H1 (cell line): ENCODE measurements around the gene GNG7. TPM values are rescaled to one million over a fixed set of nuclear protein-coding genes. Genes with fewer than 3 reads are reported as not detected.

ENCODE experiments used
- CTCF ChIA-PET: fragments of 300-600 bp; sonication (Branson Sonifier 250); formaldehyde crosslinking; loops from one replicate; lab custom pipeline; 2021; ENCODE audit not compliant: partially characterized antibody; lab: Charles Lee
- POLR2A ChIA-PET: fragments of 300-600 bp; sonication (Branson Sonifier 250); formaldehyde crosslinking; loops from one replicate; lab custom pipeline; 2021; ENCODE audit warnings: inconsistent platforms; ENCODE audit not compliant: partially characterized antibody; lab: Charles Lee
- DNase-seq, 2 experiments: peaks; one replicate each; pipeline versions ENCODE4 v3.0.0 to v3.0.0-alpha.2; 2010 to 2022; ENCODE audit warnings: low spot score in 2 of 2, low read depth in 1 of 2, mixed read lengths in 1 of 2
- FAIRE-seq: peaks from 2 replicates; lab custom pipeline; 2011; peaks lifted over from hg19 to GRCh38; lab: Jason Lieb, UNC
- H2AFZ ChIP-seq: 2 replicates; pipeline ENCODE4 v1.8.1; 2012; ENCODE audit warnings: low read length, inconsistent platforms
- H2AK5ac ChIP-seq: 2 replicates; pipeline ENCODE4 v1.6.1; 2013; ENCODE audit warnings: low read depth, low read length
- H2BK120ac ChIP-seq: replicated peaks from 2 replicates; pipeline ENCODE3; 2013; ENCODE audit warnings: low read depth, low read length, inconsistent platforms
- H2BK12ac ChIP-seq: 2 replicates; pipeline ENCODE4 v1.6.1; 2013; ENCODE audit warnings: low read depth, low read length
- H2BK15ac ChIP-seq: 2 replicates; pipeline ENCODE4 v1.6.1; 2013; ENCODE audit warnings: low read length
- H2BK20ac ChIP-seq: 2 replicates; pipeline ENCODE4 v1.6.1; 2013; ENCODE audit warnings: low read length
- H2BK5ac ChIP-seq: 2 replicates; pipeline ENCODE4 v1.6.1; 2013; ENCODE audit warnings: low read depth, low read length
- H3K14ac ChIP-seq: 2 replicates; pipeline ENCODE4 v1.6.1; 2013; ENCODE audit warnings: inconsistent platforms; ENCODE audit not compliant: insufficient read length
- H3K18ac ChIP-seq: 2 replicates; pipeline ENCODE4 v1.6.1; 2013; ENCODE audit warnings: low read length; ENCODE audit errors: extremely low read depth
- H3K23ac ChIP-seq: 2 replicates; pipeline ENCODE4 v1.6.1; 2013; ENCODE audit warnings: inconsistent platforms; ENCODE audit not compliant: insufficient read length
- H3K23me2 ChIP-seq: 2 replicates; pipeline ENCODE4 v1.6.1; 2013; ENCODE audit warnings: low read depth, low read length
- H3K27ac ChIP-seq: 2 replicates; pipeline ENCODE4 v1.6.1; 2011; ENCODE audit warnings: low read depth, low read length, inconsistent platforms
- H3K27me3 ChIP-seq, 4 experiments: replicated peaks in 1 of 4; 1 replicate in 1 of 4; 2 replicates in 3 of 4; pipeline versions ENCODE4 v1.6.1 to v1.8.1; 2011 to 2013; ENCODE audit warnings: low read length in 3 of 4, mild to moderate bottlenecking in 3 of 4, inconsistent platforms in 2 of 4, mixed read lengths in 2 of 4, moderate library complexity in 1 of 4; ENCODE audit not compliant: control insufficient read depth in 3 of 4, insufficient read depth in 3 of 4; ENCODE audit errors: extremely low read depth in 1 of 4
- H3K36me3 ChIP-seq, 4 experiments: 2 replicates each; pipeline versions ENCODE4 v1.6.1 to v1.8.1; 2011 to 2013; ENCODE audit warnings: mild to moderate bottlenecking in 4 of 4, low read length in 3 of 4, moderate library complexity in 2 of 4, control low read depth in 1 of 4, inconsistent platforms in 1 of 4; ENCODE audit not compliant: insufficient read depth in 4 of 4, control insufficient read depth in 2 of 4
- H3K4ac ChIP-seq: replicated peaks from 2 replicates; pipeline ENCODE3; 2013; ENCODE audit warnings: low read length, low read depth, mixed read lengths, inconsistent platforms; ENCODE audit not compliant: insufficient read length
- H3K4me1 ChIP-seq, 4 experiments: replicated peaks in 1 of 4; 1 replicate in 1 of 4; 2 replicates in 3 of 4; pipeline versions ENCODE4 v1.6.1 to v1.8.1; 2011 to 2013; ENCODE audit warnings: low read length in 3 of 4, inconsistent platforms in 2 of 4, mixed read lengths in 1 of 4; ENCODE audit not compliant: insufficient read depth in 4 of 4, control insufficient read depth in 3 of 4
- H3K4me2 ChIP-seq, 2 experiments: 2 replicates each; pipeline versions ENCODE4 v1.6.1 to v1.8.1; 2011 to 2013; ENCODE audit warnings: low read depth in 2 of 2, low read length in 2 of 2, control low read depth in 1 of 2, inconsistent platforms in 1 of 2, mild to moderate bottlenecking in 1 of 2; ENCODE audit not compliant: insufficient read depth in 1 of 2
- H3K4me3 ChIP-seq, 4 experiments: fragments of 200-600, 300-600 bp in 1 of 4; sonication (generic), shearing (Covaris generic), sonication (Bioruptor Twin) in 1 of 4; 2 replicates each; pipeline versions ENCODE4 v1.5.1 to v1.8.1; 2011 to 2016; ENCODE audit warnings: low read length in 4 of 4, low read depth in 3 of 4, control low read depth in 2 of 4, inconsistent platforms in 2 of 4, mild to moderate bottlenecking in 2 of 4, mixed read lengths in 1 of 4, moderate library complexity in 1 of 4; ENCODE audit not compliant: insufficient read depth in 2 of 4; ENCODE audit errors: extremely low read depth in 1 of 4
- H3K56ac ChIP-seq: replicated peaks from 2 replicates; pipeline ENCODE3; 2013; ENCODE audit warnings: low read depth, mild to moderate bottlenecking, mixed read lengths, low read length, inconsistent platforms; ENCODE audit not compliant: insufficient read length
- H3K79me1 ChIP-seq: 2 replicates; pipeline ENCODE4 v1.6.1; 2013; ENCODE audit warnings: low read depth, low read length, control low read depth
- H3K79me2 ChIP-seq, 2 experiments: 2 replicates each; pipeline versions ENCODE4 v1.6.1 to v1.8.1; 2012 to 2013; ENCODE audit warnings: low read length in 2 of 2, mild to moderate bottlenecking in 2 of 2, inconsistent platforms in 1 of 2; ENCODE audit not compliant: insufficient read depth in 2 of 2, control insufficient read depth in 1 of 2
- H3K9ac ChIP-seq, 4 experiments: replicated peaks in 1 of 4; 1 replicate in 1 of 4; 2 replicates in 3 of 4; pipeline versions ENCODE4 v1.6.1 to v1.8.1; 2011 to 2013; ENCODE audit warnings: low read depth in 3 of 4, low read length in 3 of 4, control low read depth in 2 of 4, mild to moderate bottlenecking in 2 of 4, moderate library complexity in 2 of 4, inconsistent platforms in 1 of 4; ENCODE audit errors: extremely low read depth in 1 of 4
- H3K9me3 ChIP-seq, 2 experiments: 2 replicates each; pipeline versions ENCODE4 v1.6.1 to v1.8.1; 2012 to 2013; ENCODE audit warnings: mild to moderate bottlenecking in 2 of 2, moderate library complexity in 2 of 2, control low read depth in 1 of 2, inconsistent platforms in 1 of 2, low read depth in 1 of 2, low read length in 1 of 2, mixed read lengths in 1 of 2; ENCODE audit not compliant: insufficient read depth in 2 of 2
- H4K20me1 ChIP-seq, 2 experiments: replicated peaks in 1 of 2; 2 replicates each; pipeline versions ENCODE3 to v1.8.1; 2011 to 2013; ENCODE audit warnings: inconsistent platforms in 2 of 2, low read length in 2 of 2, mild to moderate bottlenecking in 1 of 2; ENCODE audit not compliant: insufficient read depth in 2 of 2, control insufficient read depth in 1 of 2
- H4K5ac ChIP-seq: 2 replicates; pipeline ENCODE4 v1.6.1; 2013; ENCODE audit warnings: low read length, low read depth, mixed read lengths, inconsistent platforms; ENCODE audit not compliant: insufficient read length
- H4K8ac ChIP-seq: 2 replicates; pipeline ENCODE4 v1.8.0; 2013; ENCODE audit warnings: mild to moderate bottlenecking, moderate library complexity, low read length, inconsistent platforms; ENCODE audit not compliant: insufficient read depth; ENCODE audit errors: extremely low read depth
- H4K91ac ChIP-seq: replicated peaks from 2 replicates; pipeline ENCODE3; 2013; ENCODE audit warnings: low read length, mixed read lengths, inconsistent platforms; ENCODE audit not compliant: insufficient read length
- CBX8 ChIP-seq: fragments of 300-800, 300-1000 bp; sonication (generic); IDR thresholded peaks from 2 replicates; pipeline ENCODE4 v1.7.1; 2016; ENCODE audit warnings: low read depth, low read length, borderline replicate concordance
- CEBPB ChIP-seq: IDR thresholded peaks from 2 replicates; pipeline ENCODE4 v1.6.1; 2012; ENCODE audit warnings: low read depth, low read length
- CHD1 ChIP-seq: IDR thresholded peaks from 2 replicates; pipeline ENCODE4 v1.6.1; 2012; ENCODE audit warnings: low read depth, low read length, improper control_type of control experiment
- GTF2F1 ChIP-seq: IDR thresholded peaks from 2 replicates; pipeline ENCODE4 v1.6.1; 2012; ENCODE audit warnings: low read depth, low read length, improper control_type of control experiment, borderline replicate concordance
- KDM4A ChIP-seq: IDR thresholded peaks from one replicate; pipeline ENCODE4 v1.7.1; 2012; ENCODE audit warnings: low read depth, mild to moderate bottlenecking, moderate library complexity, low read length, inconsistent platforms; ENCODE audit not compliant: severe bottlenecking
- MAFK ChIP-seq: IDR thresholded peaks from 2 replicates; pipeline ENCODE4 v1.6.1; 2012; ENCODE audit warnings: low read depth, mild to moderate bottlenecking, improper control_type of control experiment, low read length
- SIN3A ChIP-seq, 2 experiments: IDR thresholded peaks in 1 of 2; conservative IDR thresholded peaks in 1 of 2; 2 replicates each; pipeline ENCODE4 v1.6.1; 2011 to 2012; ENCODE audit warnings: low read length in 2 of 2, improper control_type of control experiment in 1 of 2, low read depth in 1 of 2, mild to moderate bottlenecking in 1 of 2
- SIX5 ChIP-seq: IDR thresholded peaks from 2 replicates; pipeline ENCODE4 v1.6.1; 2011; ENCODE audit warnings: mild to moderate bottlenecking, low read depth, low read length
- TCF12 ChIP-seq: IDR thresholded peaks from 2 replicates; pipeline ENCODE4 v1.6.1; 2011; ENCODE audit warnings: low read depth, mild to moderate bottlenecking, low read length
- WGBS, 2 experiments: shearing (Covaris generic) in 1 of 2; methylation state at CpG; one replicate each; pipeline versions ENCODE4 v1.1.6 to v1.1.7; 2013 to 2015; ENCODE audit warnings: low lambda C conversion rate in 2 of 2, mixed read lengths in 2 of 2, inconsistent platforms in 1 of 2, low coverage in 1 of 2, missing lambda C conversion rate in 1 of 2; ENCODE audit not compliant: insufficient replicate concordance in 2 of 2, insufficient coverage in 1 of 2, insufficient read length in 1 of 2; ENCODE audit errors: extremely low coverage in 1 of 2, missing lambda C conversion rate in 1 of 2; 5-methylcytosine and 5-hydroxymethylcytosine counted together
- polyA plus RNA-seq, 7 experiments: library from polyadenylated mRNA; depleted of rRNA in 3 of 7; stranded (reverse) in 5 of 7; unstranded in 2 of 7; fragments of >200 nt in 5 of 7; fragments of 200-250 nt in 2 of 7; gene quantifications; 1 replicate in 5 of 7; 2 replicates in 1 of 7; 4 replicates in 1 of 7; pipeline versions ENCODE4 v1.2.1 to v1.2.3, GENCODE V29; 2011 to 2013; ENCODE audit warnings: missing spikeins in 2 of 7, mixed read lengths in 2 of 7
- total RNA-seq: library from RNA; stranded (reverse); fragmentation: NEBNext Ultra II Directional; extraction: Animal tissue kit (Norgen Biotek cat#: 25700); gene quantifications from 2 replicates; pipeline ENCODE4 v1.2.1, GENCODE V29; 2021
- TF ChIP-seq, protein P1 (sequence below): IDR thresholded peaks from 2 replicates; pipeline ENCODE4 v1.6.1; 2012; ENCODE audit warnings: inconsistent platforms

The GNG7 gene
- total and polyA plus RNA-seq, 2 of the 8 experiments (the other 6 are each of a cell fraction or from before 2014, with no cell fraction given), result 2.8 to 7.8 TPM

DNA sequence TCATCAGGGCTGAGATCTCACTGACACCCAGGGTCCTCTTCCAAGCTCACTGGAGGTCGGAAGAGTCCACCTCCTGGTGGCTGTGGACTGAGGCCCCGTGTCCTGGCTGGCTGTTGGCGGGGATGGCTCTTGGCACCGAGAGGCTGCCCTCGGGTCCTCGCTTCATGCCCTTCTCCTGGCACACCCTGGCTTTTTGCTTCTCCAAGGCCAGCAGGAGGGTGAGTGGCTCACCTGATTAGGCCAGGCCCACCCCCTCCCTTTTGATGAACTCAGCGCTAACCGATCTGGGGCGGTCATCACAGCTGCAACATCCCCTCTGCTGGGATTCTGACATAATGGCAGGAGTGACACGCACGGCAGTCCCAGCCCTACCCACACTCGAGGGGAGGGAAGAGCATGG is 32.9 kb upstream of the GNG7 start:
- CTCF ChIA-PET, result interaction anchor here (0.5 to 4.3 kb wide), 3 partner anchors 12 to 152 kb away, joined by 3 to 16 read pairs (median 4); no protein-coding TSS in a partner anchor
- no peak for TF ChIP-seq SIN3A (conservative IDR thresholded peaks at IDR 0.05 in 1 of 2, IDR thresholded peaks at IDR 0.05 in 1 of 2; ENCODE audit: low read depth in 1 of 2, low read length in 2 of 2)
- TF ChIP-seq TCF12, result no peak
- no peak for TF ChIP-seq SIX5
- TF ChIP-seq, protein P1, sequence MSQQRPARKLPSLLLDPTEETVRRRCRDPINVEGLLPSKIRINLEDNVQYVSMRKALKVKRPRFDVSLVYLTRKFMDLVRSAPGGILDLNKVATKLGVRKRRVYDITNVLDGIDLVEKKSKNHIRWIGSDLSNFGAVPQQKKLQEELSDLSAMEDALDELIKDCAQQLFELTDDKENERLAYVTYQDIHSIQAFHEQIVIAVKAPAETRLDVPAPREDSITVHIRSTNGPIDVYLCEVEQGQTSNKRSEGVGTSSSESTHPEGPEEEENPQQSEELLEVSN, result no peak
- TF ChIP-seq KDM4A, result no peak
- no peak for TF ChIP-seq MAFK
- TF ChIP-seq CBX8, result no peak
- TF ChIP-seq CEBPB, result no peak
- no peak for TF ChIP-seq CHD1
- no peak for TF ChIP-seq GTF2F1

More for the DNA sequence above, 32.9 kb upstream of the GNG7 start:
- H3K56ac ChIP-seq, result no peak overlapping the region
- H3K4me1 ChIP-seq, result no peaks in the 10 kb centered on the region
- no peak overlapping the region for H2BK12ac ChIP-seq
- peaks cover 4 to 27% of the 10 kb centered on the region in 2 experiments for H4K20me1 ChIP-seq
- FAIRE-seq (no peak), DNase-seq (no peak)
- no peak overlapping the region for H3K27ac ChIP-seq
- POLR2A ChIA-PET, result interaction anchor here (0.5 to 2.2 kb wide), 4 partner anchors 12 to 108 kb away, joined by 3 to 6 read pairs (median 4); no protein-coding TSS in a partner anchor
- 98% methylated on average over 12 of the region's 12 CpGs; no CpG with 5 or more reads in 1 of the 2 experiments for WGBS, 2 experiments
- H3K23ac ChIP-seq, result no peak overlapping the region
- no peak overlapping the region for H2AK5ac ChIP-seq
- no peak overlapping the region for H3K9ac ChIP-seq
- H3K23me2 ChIP-seq, result 0 out of 2 replicates have a peak, but pooled peaks cover 5% of the 10 kb centered on the region
- H4K8ac ChIP-seq, result no peak overlapping the region; the same call in 1 of the 2 replicates
- no peaks in the 10 kb centered on the region for H3K79me1 ChIP-seq
- no peaks in the 10 kb centered on the region for H3K27me3 ChIP-seq
- no peak overlapping the region for H2BK5ac ChIP-seq
- no peak overlapping the region for H3K4ac ChIP-seq
- H2AFZ ChIP-seq, result no peak overlapping the region
- H3K4me2 ChIP-seq, result no peak overlapping the region
- H2BK120ac ChIP-seq, result no peak overlapping the region
- H3K36me3 ChIP-seq, result peaks cover 3 to 30% (median 8%) of the 10 kb centered on the region in 4 experiments; a peak in 6 of 8 replicates
- no peak overlapping the region for H4K5ac ChIP-seq
- H3K18ac ChIP-seq, result no peak overlapping the region
- no peak overlapping the region for H4K91ac ChIP-seq
- H3K14ac ChIP-seq, result no peak overlapping the region
- H2BK15ac ChIP-seq, result no peak overlapping the region
- H3K79me2 ChIP-seq, result peaks cover 0 to 2% of the 10 kb centered on the region in 2 experiments; a peak in 1 of 4 replicates
- no peak overlapping the region for H3K4me3 ChIP-seq
- H2BK20ac ChIP-seq, result no peak overlapping the region
- no peaks in the 10 kb centered on the region for H3K9me3 ChIP-seq
